ENCODE results near the gene STMP1. TPM values are rescaled to one million over a fixed set of nuclear protein-coding genes. Genes with fewer than 3 reads are reported as not detected.

The STMP1 gene
- total RNA-seq, 2 donors from 2014 or later, result 11.9 to 13.4 TPM

DNA sequence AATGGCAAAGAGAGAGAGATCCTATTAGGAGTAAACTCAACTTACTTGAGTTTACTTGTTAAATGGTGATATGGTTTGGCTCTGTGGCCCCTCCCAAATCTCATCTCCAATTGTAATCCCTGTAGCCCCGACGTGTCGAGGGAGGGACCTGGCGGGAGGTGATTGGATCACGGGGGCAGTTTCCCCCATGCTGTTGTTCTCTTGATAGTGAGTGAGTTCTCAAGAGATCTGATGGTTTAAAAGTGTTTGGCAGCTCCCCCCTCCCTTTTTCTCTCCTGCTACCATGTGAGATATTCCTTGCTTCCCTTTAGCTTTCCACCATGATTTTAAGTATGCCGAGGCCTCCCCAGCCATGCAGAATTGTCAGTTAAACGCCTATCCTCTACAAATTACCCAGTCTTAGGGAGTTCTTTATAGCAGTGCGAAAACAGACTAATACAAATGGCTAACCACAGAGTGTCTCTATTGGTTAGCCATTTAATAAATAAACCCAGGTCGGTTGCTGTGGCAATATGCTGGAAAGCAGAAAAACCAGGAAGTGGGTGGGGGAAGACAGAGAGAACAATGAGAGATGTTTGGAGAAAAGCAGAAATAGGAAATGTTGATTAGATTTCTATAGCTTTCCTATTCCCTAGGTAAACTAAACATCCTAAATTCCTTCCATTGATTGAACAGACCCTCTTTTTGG lies 3.0 kb upstream of the STMP1 start:
- no peak overlapping the region for H3K27ac ChIP-seq
- TF ChIP-seq, protein P1, sequence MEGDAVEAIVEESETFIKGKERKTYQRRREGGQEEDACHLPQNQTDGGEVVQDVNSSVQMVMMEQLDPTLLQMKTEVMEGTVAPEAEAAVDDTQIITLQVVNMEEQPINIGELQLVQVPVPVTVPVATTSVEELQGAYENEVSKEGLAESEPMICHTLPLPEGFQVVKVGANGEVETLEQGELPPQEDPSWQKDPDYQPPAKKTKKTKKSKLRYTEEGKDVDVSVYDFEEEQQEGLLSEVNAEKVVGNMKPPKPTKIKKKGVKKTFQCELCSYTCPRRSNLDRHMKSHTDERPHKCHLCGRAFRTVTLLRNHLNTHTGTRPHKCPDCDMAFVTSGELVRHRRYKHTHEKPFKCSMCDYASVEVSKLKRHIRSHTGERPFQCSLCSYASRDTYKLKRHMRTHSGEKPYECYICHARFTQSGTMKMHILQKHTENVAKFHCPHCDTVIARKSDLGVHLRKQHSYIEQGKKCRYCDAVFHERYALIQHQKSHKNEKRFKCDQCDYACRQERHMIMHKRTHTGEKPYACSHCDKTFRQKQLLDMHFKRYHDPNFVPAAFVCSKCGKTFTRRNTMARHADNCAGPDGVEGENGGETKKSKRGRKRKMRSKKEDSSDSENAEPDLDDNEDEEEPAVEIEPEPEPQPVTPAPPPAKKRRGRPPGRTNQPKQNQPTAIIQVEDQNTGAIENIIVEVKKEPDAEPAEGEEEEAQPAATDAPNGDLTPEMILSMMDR (IDR thresholded peaks at IDR 0.05), result no peak
- H3K4me1 ChIP-seq, result peaks cover 0 to 17% of the 10 kb centered on the region in 2 donors
- no peaks in the 10 kb centered on the region for H3K27me3 ChIP-seq
- DNase-seq (ENCODE audit: low spot score), result no peak
- H3K36me3 ChIP-seq, result no peaks in the 10 kb centered on the region
- H3K4me3 ChIP-seq, result no peak overlapping the region
- no peaks in the 10 kb centered on the region for H3K9me3 ChIP-seq

DNA sequence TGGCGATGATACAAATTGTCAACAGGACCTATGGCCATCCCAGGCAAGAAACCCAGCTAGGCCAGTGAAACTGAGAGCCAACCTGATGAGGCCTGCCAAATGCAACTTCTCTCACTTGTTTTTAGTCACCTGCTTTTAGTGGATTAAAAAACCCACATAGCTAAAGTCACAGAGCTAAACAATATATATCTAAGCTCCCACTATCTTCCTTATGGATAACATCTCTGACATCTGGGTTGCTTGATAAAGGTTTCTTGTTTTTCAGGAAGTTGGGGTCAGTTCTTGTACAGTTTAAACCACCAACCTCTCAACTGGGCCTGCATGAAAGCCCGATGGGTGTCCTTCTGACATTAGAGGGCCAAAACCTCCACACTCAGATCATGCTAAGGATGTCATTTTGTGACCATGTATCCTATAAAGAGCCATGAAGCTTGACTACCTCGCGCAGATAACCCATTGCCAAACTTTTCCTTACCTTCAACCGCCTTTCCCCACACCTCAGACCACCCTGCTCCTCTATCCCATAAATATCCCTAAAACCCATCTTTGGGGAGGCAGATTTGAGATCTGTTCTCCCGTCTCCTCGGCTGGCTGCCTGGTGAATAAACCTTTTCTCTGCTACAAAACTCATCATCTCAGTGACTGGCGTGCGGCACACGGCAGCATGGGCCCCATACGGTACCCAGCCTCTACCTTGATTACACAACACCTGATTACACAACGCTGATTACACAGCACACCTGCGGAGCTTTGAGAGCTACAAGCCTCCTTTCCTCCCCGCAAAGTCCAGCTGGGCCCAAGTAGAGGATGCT lies 797 bp upstream of the STMP1 start:
- peaks cover 0 to 32% of the 10 kb centered on the region in 2 donors for H3K4me1 ChIP-seq
- peak overlapping the region; percentile 97 for H3K27ac ChIP-seq
- H3K4me3 ChIP-seq, result peak overlapping the region; percentile 88 to 95
- TF ChIP-seq, protein P1 (IDR thresholded peaks at IDR 0.05), result no peak
- no peaks in the 10 kb centered on the region for H3K36me3 ChIP-seq
- no peaks in the 10 kb centered on the region for H3K9me3 ChIP-seq
- no peak for DNase-seq (ENCODE audit: low spot score)
- no peaks in the 10 kb centered on the region for H3K27me3 ChIP-seq

DNA sequence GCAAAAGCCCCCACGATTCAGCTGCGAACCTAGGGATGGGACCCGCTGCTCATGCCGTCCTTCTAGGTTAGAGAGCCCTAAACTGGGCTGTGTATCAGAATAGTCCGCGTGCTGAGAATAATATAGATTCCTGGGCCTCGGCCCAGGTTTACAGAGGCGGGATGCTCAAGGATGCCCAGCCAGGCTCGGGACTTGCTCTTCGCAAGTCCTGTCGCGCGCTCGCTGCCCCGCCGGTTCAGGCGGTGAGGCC lies 266 bp upstream of the STMP1 start:
- TF ChIP-seq, protein P1 (IDR thresholded peaks at IDR 0.05), result peak in 1 of 2 donors; percentile 85
- H3K4me1 ChIP-seq, result peaks cover 0 to 36% of the 10 kb centered on the region in 2 donors

DNA sequence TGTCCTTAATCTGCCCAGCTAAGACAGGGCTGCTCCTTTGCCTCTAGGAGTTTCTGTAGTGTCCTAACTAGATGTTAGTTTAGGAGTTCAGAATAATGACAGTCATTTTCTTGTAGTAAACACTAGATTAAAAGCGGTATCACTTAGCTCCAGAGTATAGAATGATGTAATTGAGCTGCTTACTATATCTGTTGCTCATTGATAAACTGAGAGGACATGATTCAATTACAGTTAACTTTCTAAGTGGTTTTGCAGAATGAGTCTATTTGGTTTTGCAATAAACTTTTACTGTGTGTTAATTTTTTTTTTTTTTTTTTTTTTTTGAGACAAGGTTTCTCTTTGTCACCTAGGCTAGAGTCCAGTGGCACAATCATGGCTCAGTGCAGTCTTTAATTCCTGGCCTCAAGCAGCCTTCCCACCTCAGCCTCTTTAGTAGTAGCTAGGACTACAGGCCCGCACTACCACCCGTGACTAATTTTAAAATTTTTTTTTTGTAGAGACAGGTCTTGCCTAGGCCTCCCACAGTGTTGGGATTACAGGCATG lies 1.8 kb downstream of the STMP1 start:
- Histone ChIP-seq H3K27me3 (no peaks in the 10 kb centered on the region), H3K4me1 (peaks cover 0 to 36% of the 10 kb centered on the region in 2 donors), H3K36me3 (no peaks in the 10 kb centered on the region), H3K27ac (peak overlapping the region; percentile 37 to 97), H3K4me3 (no peak overlapping the region), H3K9me3 (no peaks in the 10 kb centered on the region)
- TF ChIP-seq, protein P1 (IDR thresholded peaks at IDR 0.05), result no peak
- DNase-seq (ENCODE audit: low spot score), result no peak

More for the DNA sequence above, 266 bp upstream of the STMP1 start:
- Histone ChIP-seq H3K9me3 (no peaks in the 10 kb centered on the region), H3K27me3 (no peaks in the 10 kb centered on the region), H3K4me3 (peak overlapping the region; percentile 88 to 95), H3K27ac (peak overlapping the region; percentile 97), H3K36me3 (no peaks in the 10 kb centered on the region)
- no peak for DNase-seq (ENCODE audit: low spot score)

DNA sequence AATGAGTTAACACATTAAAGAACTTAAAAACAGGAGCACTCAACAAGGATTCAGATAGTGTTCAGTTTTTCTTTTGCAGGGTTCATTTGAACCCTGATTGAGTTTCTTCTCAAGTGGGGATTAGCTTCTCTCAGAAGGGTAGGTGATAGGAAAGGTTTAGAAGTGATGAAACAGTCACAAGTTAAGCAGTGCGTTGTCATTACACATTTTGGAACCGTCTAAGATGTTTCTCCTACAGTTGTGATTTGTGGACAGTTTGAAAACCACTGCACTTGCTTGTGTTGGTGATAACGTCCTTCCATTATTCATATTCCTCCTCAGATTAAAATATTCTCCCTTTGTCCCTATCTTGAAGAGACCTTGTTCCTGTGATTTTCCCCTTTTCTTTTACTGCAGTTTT lies 2.7 kb downstream of the STMP1 start:
- TF ChIP-seq, protein P1 (IDR thresholded peaks at IDR 0.05), result no peak
- peaks cover 0 to 42% of the 10 kb centered on the region in 2 donors for H3K4me1 ChIP-seq
- no peaks in the 10 kb centered on the region for H3K27me3 ChIP-seq
- no peak for DNase-seq (ENCODE audit: low spot score)
- no peaks in the 10 kb centered on the region for H3K9me3 ChIP-seq
- peak overlapping the region; percentile 32 to 37 for H3K27ac ChIP-seq
- H3K4me3 ChIP-seq, result no peak overlapping the region
- H3K36me3 ChIP-seq, result no peaks in the 10 kb centered on the region
